ENCODE results near the gene RBM44.
A peak's percentile ranks its signal among the peaks of the same experiment; 100 is the strongest.
"Not testable (repeated sequence)": the region's sequence is repeated elsewhere in the genome, so short reads cannot be mapped to it uniquely, and the experiment has no call there.

RBM44 gene

GRCh38 chr2:237760506-237761502 is 37.8 kb upstream of the RBM44 start:
- no peaks in the 10 kb centered on the region for H3K9me3 ChIP-seq (ENCODE audit: control insufficient read depth, low read length)
- H3K27me3 ChIP-seq (replicated peaks; ENCODE audit: control insufficient read depth, insufficient read depth, low read length), result no peaks in the 10 kb centered on the region
- no peaks in the 10 kb centered on the region for H3K4me1 ChIP-seq (ENCODE audit: control insufficient read depth, insufficient read depth, low read length)
- H3K9ac ChIP-seq (ENCODE audit: low read length), result no peak overlapping the region
- no peak for DNase-seq (ENCODE audit: low read depth)
- H3K36me3 ChIP-seq (ENCODE audit: control insufficient read depth, insufficient read depth, low read length, severe bottlenecking), result peaks cover 69% of the 10 kb centered on the region
- no peak overlapping the region for H3K4me3 ChIP-seq (ENCODE audit: low read length)

DNA sequence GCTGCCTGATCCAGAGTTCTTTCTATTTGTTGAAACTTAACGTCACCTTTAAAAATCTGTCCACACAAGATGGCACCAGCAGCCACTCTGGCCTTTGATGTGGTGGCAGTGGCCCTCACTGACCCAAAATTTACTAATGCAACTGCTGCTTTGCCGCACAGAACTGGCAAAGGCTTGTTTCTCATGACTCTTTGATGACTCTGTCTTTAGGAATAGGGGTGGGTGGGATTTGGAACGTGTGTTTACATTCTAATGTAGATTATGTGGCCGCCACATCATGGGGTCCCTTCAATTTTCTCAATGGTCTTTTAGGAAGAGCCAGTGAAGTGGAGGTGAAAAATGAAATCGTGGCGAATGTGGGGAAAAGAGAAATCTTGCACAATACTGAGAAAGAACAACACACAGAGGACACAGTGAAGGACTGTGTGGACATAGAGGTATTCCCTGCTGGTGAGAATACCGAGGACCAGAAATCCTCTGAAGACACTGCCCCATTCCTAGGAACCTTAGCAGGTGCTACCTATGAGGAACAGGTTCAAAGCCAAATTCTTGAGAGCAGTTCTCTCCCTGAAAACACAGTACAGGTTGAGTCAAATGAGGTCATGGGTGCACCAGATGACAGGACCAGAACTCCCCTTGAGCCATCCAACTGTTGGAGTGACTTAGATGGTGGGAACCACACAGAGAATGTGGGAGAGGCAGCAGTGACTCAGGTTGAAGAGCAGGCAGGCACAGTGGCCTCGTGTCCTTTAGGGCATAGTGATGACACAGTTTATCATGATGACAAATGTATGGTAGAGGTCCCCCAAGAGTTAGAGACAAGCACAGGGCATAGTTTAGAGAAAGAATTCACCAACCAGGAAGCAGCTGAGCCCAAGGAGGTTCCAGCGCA is 36.0 kb upstream of the RBM44 start:
- H3K4me3 ChIP-seq (ENCODE audit: low read length); H3K9ac ChIP-seq (ENCODE audit: low read length); H3K9me3 ChIP-seq (ENCODE audit: control insufficient read depth, low read length); H3K27me3 ChIP-seq (replicated peaks; ENCODE audit: control insufficient read depth, insufficient read depth, low read length); H3K4me1 ChIP-seq (ENCODE audit: control insufficient read depth, insufficient read depth, low read length): not testable (repeated sequence)
- H3K36me3 ChIP-seq (ENCODE audit: control insufficient read depth, insufficient read depth, low read length, severe bottlenecking), result peaks cover 65% of the 10 kb centered on the region
- DNase-seq (ENCODE audit: low read depth), result peak; percentile 52

DNA sequence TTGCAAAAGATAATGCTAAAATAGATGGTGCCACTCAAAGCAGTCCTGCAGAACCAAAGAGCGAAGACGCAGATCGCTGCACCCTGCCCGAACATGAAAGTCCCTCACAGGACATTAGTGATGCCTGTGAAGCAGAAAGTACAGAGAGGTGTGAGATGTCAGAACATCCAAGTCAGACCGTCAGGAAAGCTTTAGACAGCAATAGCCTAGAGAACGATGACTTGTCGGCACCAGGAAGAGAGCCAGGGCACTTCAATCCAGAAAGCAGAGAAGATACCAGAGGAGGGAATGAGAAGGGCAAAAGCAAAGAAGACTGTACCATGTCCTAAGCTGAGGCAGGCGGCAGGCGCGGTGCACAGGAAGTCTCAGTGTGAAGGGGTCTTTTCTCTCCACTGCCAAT is 34.8 kb upstream of the RBM44 start:
- no peak for DNase-seq (ENCODE audit: low read depth)
- H3K36me3 ChIP-seq (ENCODE audit: control insufficient read depth, insufficient read depth, low read length, severe bottlenecking), result peaks cover 55% of the 10 kb centered on the region

GRCh38 chr2:237765122-237765521 is 33.5 kb upstream of the RBM44 start:
- H3K36me3 ChIP-seq (ENCODE audit: control insufficient read depth, insufficient read depth, low read length, severe bottlenecking), result peaks cover 53% of the 10 kb centered on the region
- H3K9me3 ChIP-seq (ENCODE audit: control insufficient read depth, low read length), result not testable (repeated sequence)

More for the DNA sequence above, 34.8 kb upstream of the RBM44 start:
- Histone ChIP-seq H3K27me3 (replicated peaks; ENCODE audit: control insufficient read depth, insufficient read depth, low read length) (no peaks in the 10 kb centered on the region), H3K4me3 (ENCODE audit: low read length) (no peak overlapping the region), H3K9me3 (ENCODE audit: control insufficient read depth, low read length) (no peaks in the 10 kb centered on the region), H3K4me1 (ENCODE audit: control insufficient read depth, insufficient read depth, low read length) (peaks cover 4% of the 10 kb centered on the region), H3K9ac (ENCODE audit: low read length) (no peak overlapping the region)

GRCh38 chr2:237765875-237766274 is 32.7 kb upstream of the RBM44 start:
- peaks cover 53% of the 10 kb centered on the region for H3K36me3 ChIP-seq (ENCODE audit: control insufficient read depth, insufficient read depth, low read length, severe bottlenecking)
- DNase-seq (ENCODE audit: low read depth), result no peak
- no peak overlapping the region for H3K4me3 ChIP-seq (ENCODE audit: low read length)
- no peak overlapping the region for H3K9ac ChIP-seq (ENCODE audit: low read length)
- peaks cover 4% of the 10 kb centered on the region for H3K4me1 ChIP-seq (ENCODE audit: control insufficient read depth, insufficient read depth, low read length)
- H3K27me3 ChIP-seq (replicated peaks; ENCODE audit: control insufficient read depth, insufficient read depth, low read length), result no peaks in the 10 kb centered on the region
- H3K9me3 ChIP-seq (ENCODE audit: control insufficient read depth, low read length), result no peaks in the 10 kb centered on the region

More at GRCh38 chr2:237765122-237765521, 33.5 kb upstream of the RBM44 start:
- H3K27me3 ChIP-seq (replicated peaks; ENCODE audit: control insufficient read depth, insufficient read depth, low read length); H3K9ac ChIP-seq (ENCODE audit: low read length); H3K4me1 ChIP-seq (ENCODE audit: control insufficient read depth, insufficient read depth, low read length); DNase-seq (ENCODE audit: low read depth); H3K4me3 ChIP-seq (ENCODE audit: low read length): not testable (repeated sequence)

- no peak overlapping the region for H3K9ac ChIP-seq (ENCODE audit: low read length)
- peaks cover 52% of the 10 kb centered on the region for H3K36me3 ChIP-seq (ENCODE audit: control insufficient read depth, insufficient read depth, low read length, severe bottlenecking)
- DNase-seq (ENCODE audit: low read depth), result peak; percentile 24
- H3K4me1 ChIP-seq (ENCODE audit: control insufficient read depth, insufficient read depth, low read length), result peaks cover 4% of the 10 kb centered on the region
- no peaks in the 10 kb centered on the region for H3K9me3 ChIP-seq (ENCODE audit: control insufficient read depth, low read length)
- no peaks in the 10 kb centered on the region for H3K27me3 ChIP-seq (replicated peaks; ENCODE audit: control insufficient read depth, insufficient read depth, low read length)
- H3K4me3 ChIP-seq (ENCODE audit: low read length), result no peak overlapping the region
Measured at GRCh38 chr2:237766340-237766739, 32.2 kb upstream of the RBM44 start.

DNA sequence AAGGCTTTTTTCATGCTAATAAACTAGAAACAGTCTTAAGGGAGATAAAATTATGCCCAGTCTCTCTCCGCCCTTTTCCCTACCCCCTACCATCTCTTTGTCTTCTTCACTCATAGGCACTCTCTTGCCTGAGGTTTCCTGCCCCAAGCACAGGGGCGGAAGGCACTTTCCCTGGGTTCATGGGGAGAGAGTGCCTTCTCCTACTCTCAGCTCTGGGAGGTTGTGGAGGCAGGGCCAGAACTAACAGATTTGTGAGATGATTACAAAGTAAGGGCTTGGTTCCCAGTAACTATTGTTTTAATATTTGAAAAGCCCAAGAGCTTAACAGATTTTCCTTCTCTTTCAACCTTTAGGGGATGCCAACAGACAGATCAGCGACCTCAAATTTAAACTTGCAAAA is 26.1 kb upstream of the RBM44 start:
- no peaks in the 10 kb centered on the region for H3K27me3 ChIP-seq (replicated peaks; ENCODE audit: control insufficient read depth, insufficient read depth, low read length)
- no peak for DNase-seq (ENCODE audit: low read depth)
- no peaks in the 10 kb centered on the region for H3K9me3 ChIP-seq (ENCODE audit: control insufficient read depth, low read length)
- no peaks in the 10 kb centered on the region for H3K4me1 ChIP-seq (ENCODE audit: control insufficient read depth, insufficient read depth, low read length)
- H3K9ac ChIP-seq (ENCODE audit: low read length), result no peak overlapping the region
- H3K36me3 ChIP-seq (ENCODE audit: control insufficient read depth, insufficient read depth, low read length, severe bottlenecking), result peaks cover 61% of the 10 kb centered on the region
- no peak overlapping the region for H3K4me3 ChIP-seq (ENCODE audit: low read length)

GRCh38 chr2:237773826-237774225 is 24.8 kb upstream of the RBM44 start:
- Histone ChIP-seq H3K9ac (ENCODE audit: low read length) (no peak overlapping the region), H3K27me3 (replicated peaks; ENCODE audit: control insufficient read depth, insufficient read depth, low read length) (no peaks in the 10 kb centered on the region), H3K4me3 (ENCODE audit: low read length) (no peak overlapping the region), H3K9me3 (ENCODE audit: control insufficient read depth, low read length) (no peaks in the 10 kb centered on the region), H3K4me1 (ENCODE audit: control insufficient read depth, insufficient read depth, low read length) (no peaks in the 10 kb centered on the region), H3K36me3 (ENCODE audit: control insufficient read depth, insufficient read depth, low read length, severe bottlenecking) (peaks cover 69% of the 10 kb centered on the region)
- no peak for DNase-seq (ENCODE audit: low read depth)

GRCh38 chr2:237774811-237775553 is 23.6 kb upstream of the RBM44 start:
- peak; percentile 66 for DNase-seq (ENCODE audit: low read depth)
- H3K27me3 ChIP-seq (replicated peaks; ENCODE audit: control insufficient read depth, insufficient read depth, low read length), result no peaks in the 10 kb centered on the region
- H3K36me3 ChIP-seq (ENCODE audit: control insufficient read depth, insufficient read depth, low read length, severe bottlenecking), result peaks cover 72% of the 10 kb centered on the region
- H3K9me3 ChIP-seq (ENCODE audit: control insufficient read depth, low read length), result no peaks in the 10 kb centered on the region
- H3K4me3 ChIP-seq (ENCODE audit: low read length), result no peak overlapping the region
- H3K4me1 ChIP-seq (ENCODE audit: control insufficient read depth, insufficient read depth, low read length), result no peaks in the 10 kb centered on the region
- no peak overlapping the region for H3K9ac ChIP-seq (ENCODE audit: low read length)

GRCh38 chr2:237779521-237779920 is 19.1 kb upstream of the RBM44 start:
- no peak for DNase-seq (ENCODE audit: low read depth)
- Histone ChIP-seq H3K9me3 (ENCODE audit: control insufficient read depth, low read length) (no peaks in the 10 kb centered on the region), H3K27me3 (replicated peaks; ENCODE audit: control insufficient read depth, insufficient read depth, low read length) (no peaks in the 10 kb centered on the region), H3K4me1 (ENCODE audit: control insufficient read depth, insufficient read depth, low read length) (no peaks in the 10 kb centered on the region), H3K36me3 (ENCODE audit: control insufficient read depth, insufficient read depth, low read length, severe bottlenecking) (peaks cover 58% of the 10 kb centered on the region), H3K4me3 (ENCODE audit: low read length) (no peak overlapping the region), H3K9ac (ENCODE audit: low read length) (no peak overlapping the region)

Measured in adipocyte (in vitro differentiated cells).